Kasumi-1 (cell line): ENCODE measurements around the gene GPR155.
A peak's percentile ranks its signal among the peaks of the same experiment; 100 is the strongest.
"Not testable (repeated sequence)": the region's sequence is repeated elsewhere in the genome, so short reads cannot be mapped to it uniquely, and the experiment has no call there.

Source experiments
- DNase-seq, 2 experiments: peaks; one replicate each; lab custom pipeline; 2025; lab: John Stamatoyannopoulos, UW

The GPR155 gene

GRCh38 chr2:174490051-174490450 lies 3.2 kb upstream of the GPR155 start:
- no peak for DNase-seq

- DNase-seq = not testable (repeated sequence)
Observed at GRCh38 chr2:174489520-174489919, 2.7 kb upstream of the GPR155 start.

GRCh38 chr2:174487820-174488162 lies 962 bp upstream of the GPR155 start:
- DNase-seq = peak in 1 of 2 experiments; percentile 34

GRCh38 chr2:174487108-174487819 lies 435 bp upstream of the GPR155 start:
- peak; percentile 98 for DNase-seq

GRCh38 chr2:174485788-174486562 lies 854 bp downstream of the GPR155 start:
- DNase-seq = peak; percentile 69 to 71

- not testable (repeated sequence) for DNase-seq
Observed at GRCh38 chr2:174485045-174485444, 1.8 kb downstream of the GPR155 start.

GRCh38 chr2:174484573-174484972 lies 2.3 kb downstream of the GPR155 start:
- no peak for DNase-seq

- no peak for DNase-seq
Observed at GRCh38 chr2:174482854-174483253, 4.0 kb downstream of the GPR155 start.

- DNase-seq = no peak
Observed at GRCh38 chr2:174477759-174478158, 9.1 kb downstream of the GPR155 start.

GRCh38 chr2:174473796-174474195 lies 13.0 kb downstream of the GPR155 start:
- no peak for DNase-seq

- no peak for DNase-seq
Observed at GRCh38 chr2:174465327-174465726, 21.5 kb downstream of the GPR155 start.

GRCh38 chr2:174461221-174461620 lies 25.6 kb downstream of the GPR155 start:
- DNase-seq = no peak

- no peak for DNase-seq
Observed at GRCh38 chr2:174454566-174454965, 32.3 kb downstream of the GPR155 start.

GRCh38 chr2:174450021-174450816 lies 36.6 kb downstream of the GPR155 start:
- DNase-seq = no peak

- no peak for DNase-seq
Observed at GRCh38 chr2:174449033-174449432, 37.8 kb downstream of the GPR155 start.

- no peak for DNase-seq
Observed at GRCh38 chr2:174446531-174446930, 40.3 kb downstream of the GPR155 start.

GRCh38 chr2:174445248-174445647 lies 41.6 kb downstream of the GPR155 start:
- DNase-seq = no peak

GRCh38 chr2:174444761-174445160 lies 42.1 kb downstream of the GPR155 start:
- no peak for DNase-seq

- DNase-seq = no peak
Observed at GRCh38 chr2:174442546-174443510, 44.0 kb downstream of the GPR155 start.

GRCh38 chr2:174439950-174440349 lies 46.9 kb downstream of the GPR155 start:
- DNase-seq = no peak

GRCh38 chr2:174439323-174439722 lies 47.5 kb downstream of the GPR155 start:
- no peak for DNase-seq
